ENCODE measurements around the gene DUOXA1.
"Not testable (repeated sequence)": the region's sequence is repeated elsewhere in the genome, so short reads cannot be mapped to it uniquely, and the experiment has no call there.

The DUOXA1 gene

GRCh38 chr15:45114076-45114750 lies 15.5 kb downstream of the DUOXA1 start, which contains the start of the genes DUOX2 and DUOXA2:
DUOX2 (minus strand) TSS chr15:45114172; CDS start chr15:45113411, 761 bp downstream.
DUOXA2 (plus strand) TSS chr15:45114326; CDS start chr15:45114606, 280 bp downstream.
- in situ Hi-C loops (cut with MboI; ENCODE audit: low sequenced_read_pairs) = no loop called here

DNA sequence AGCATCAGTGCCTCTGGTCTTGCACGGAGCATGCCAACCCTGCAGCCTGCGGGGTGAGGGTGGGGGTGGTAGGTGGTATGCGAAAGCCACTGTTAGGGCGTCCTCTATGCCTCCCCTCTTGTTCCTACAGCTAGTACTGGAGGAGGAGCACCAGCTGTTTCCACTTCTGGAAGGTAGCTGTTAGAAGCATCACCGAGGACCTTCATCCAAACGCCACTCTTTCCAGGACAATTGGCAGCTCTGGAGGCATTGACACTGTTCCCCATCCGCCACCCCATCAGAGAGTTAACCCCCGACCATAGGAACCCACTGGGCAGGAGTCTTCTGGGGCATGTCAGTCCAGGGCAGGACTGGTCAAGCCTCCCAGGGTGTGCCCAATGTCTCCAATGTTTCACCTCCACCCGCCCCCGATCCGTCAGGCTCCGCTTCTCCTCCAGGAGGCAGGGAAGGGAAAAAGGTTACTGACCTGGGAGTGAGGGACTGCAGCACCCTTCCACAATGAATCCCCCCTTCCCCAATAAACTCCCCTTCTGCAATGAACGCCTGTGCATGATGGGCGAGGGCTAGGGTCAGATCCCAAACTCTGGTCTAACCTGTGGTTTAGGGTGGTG lies 16.2 kb downstream of the DUOXA1 start:
- in situ Hi-C loops (cut with MboI; ENCODE audit: low sequenced_read_pairs) = no loop called here

- in situ Hi-C loops (cut with MboI; ENCODE audit: low sequenced_read_pairs) = no loop called here
These were observed 16.9 kb downstream of the DUOXA1 start for GRCh38 chr15:45112591-45113379.

GRCh38 chr15:45112143-45112590 lies 17.5 kb downstream of the DUOXA1 start:
- in situ Hi-C loops (cut with MboI; ENCODE audit: low sequenced_read_pairs) = no loop called here

DNA sequence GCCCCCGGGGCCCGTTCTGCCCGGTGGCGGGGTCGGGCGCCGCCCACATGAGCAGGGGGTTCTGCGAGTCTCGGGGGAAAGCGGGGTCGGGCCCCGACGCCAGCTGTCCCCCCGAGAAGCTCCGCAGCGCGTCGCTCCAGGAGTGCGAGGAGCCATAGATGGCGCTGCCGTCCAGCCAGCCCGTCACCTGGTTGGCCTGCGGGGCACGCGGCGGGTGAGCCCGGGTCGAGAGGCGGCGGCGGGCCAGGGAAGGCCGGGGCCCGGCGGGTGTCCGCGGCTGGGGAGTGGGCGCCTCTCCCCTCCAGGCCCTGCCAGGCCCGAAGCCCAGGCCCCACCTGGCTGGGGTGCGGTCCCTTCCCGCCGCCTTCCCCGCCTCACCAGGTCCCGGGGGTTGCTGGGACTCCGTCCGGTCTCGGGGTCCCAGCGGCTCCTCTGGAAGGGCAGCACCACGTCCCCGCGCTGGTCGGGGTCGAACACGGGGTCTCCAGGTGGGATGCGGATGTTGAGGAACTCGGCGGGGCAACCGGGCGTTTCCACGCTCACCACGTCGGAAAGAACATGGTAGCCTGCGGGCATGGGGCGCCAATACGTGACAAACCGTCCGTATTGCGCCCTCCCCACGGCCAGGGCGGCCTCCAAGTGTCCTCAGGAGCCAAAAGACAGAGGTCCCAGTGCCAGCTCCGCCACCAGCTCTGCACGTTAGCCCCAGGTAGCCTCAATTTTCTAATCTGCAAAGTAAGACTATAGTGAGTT lies 18.1 kb downstream of the DUOXA1 start:
- in situ Hi-C loops (cut with MboI; ENCODE audit: low sequenced_read_pairs) = no loop called here

- in situ Hi-C loops (cut with MboI; ENCODE audit: low sequenced_read_pairs) = no loop called here
These were observed 19.3 kb downstream of the DUOXA1 start for GRCh38 chr15:45110256-45110820.

DNA sequence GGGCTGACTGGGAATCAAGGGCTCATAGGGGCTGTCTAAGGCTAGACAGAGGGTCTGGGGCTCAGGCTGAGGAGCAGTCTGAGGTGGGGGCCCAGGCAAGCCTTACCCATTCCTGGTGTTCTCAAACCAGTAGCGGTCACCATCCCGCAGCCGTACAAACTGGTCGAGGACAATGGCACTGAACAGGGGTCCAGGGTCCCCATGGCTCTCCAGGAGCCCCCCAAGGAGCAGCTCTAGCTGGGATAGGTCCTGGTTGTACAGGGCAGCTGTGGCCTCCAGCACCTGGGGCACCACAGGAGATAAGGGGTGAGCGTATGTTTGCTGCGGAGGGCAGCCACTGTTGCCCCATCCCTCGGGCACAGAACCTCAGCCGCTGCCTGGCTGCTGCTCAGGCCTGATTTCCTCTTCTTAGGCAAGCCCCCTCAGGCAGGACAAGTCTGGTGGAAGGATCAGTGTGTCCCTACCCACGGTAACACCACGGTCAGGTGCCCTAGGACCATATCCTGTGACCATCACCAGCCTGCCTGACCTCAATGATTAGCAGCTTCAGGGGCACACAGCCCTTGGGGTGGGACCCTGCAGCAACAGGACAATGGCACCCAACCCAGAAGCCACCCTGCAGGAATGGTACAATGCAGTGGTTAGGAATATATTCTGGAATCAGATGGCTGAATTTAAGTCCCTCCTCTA lies 21.6 kb downstream of the DUOXA1 start:
- in situ Hi-C loops (cut with MboI; ENCODE audit: low sequenced_read_pairs) = no loop called here

GRCh38 chr15:45106002-45106790 lies 23.5 kb downstream of the DUOXA1 start:
- in situ Hi-C loops (cut with MboI; ENCODE audit: low sequenced_read_pairs) = no loop called here

DNA sequence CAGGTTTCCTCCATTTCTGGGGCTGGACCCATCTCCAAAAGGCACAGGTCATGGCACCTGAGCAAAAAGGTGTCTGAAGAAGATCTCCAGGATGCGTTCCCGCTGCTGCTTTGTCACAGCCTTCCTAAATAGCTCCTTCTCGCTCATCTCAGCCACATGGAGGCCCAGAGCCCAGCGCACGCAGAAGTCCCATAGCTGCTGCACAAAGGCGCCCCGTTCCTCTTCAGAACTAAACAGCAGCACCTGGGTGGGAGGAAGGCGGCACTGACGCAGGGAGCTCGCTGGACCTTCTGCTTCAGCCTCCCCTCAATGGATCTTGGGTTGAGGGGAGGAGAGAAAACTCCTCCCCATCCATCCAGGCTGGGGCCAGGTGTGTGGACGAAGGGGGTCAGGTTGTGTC lies 24.1 kb downstream of the DUOXA1 start:
- in situ Hi-C loops (cut with MboI; ENCODE audit: low sequenced_read_pairs) = no loop called here

DNA sequence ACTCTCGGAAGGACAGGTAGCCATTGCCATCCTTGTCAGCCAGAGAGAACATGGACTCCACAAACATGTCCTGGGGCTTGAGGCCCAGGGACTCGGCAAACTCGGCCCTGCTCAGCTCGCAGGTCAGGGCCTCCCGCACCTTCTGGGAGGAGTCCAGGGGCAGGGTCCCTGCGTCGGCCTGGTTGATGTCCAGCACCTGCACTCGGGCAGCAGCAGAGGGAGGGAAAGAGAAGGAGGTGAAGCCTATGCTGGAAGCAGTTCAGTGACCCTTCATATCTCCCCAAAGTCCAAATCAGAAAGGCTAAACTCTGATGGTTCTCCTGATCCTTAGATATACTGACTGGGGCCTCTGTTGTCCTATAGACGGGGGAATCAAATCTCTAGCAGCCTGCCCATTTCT lies 25.5 kb downstream of the DUOXA1 start:
- in situ Hi-C loops (cut with MboI; ENCODE audit: low sequenced_read_pairs) = not testable (repeated sequence)

- in situ Hi-C loops (cut with MboI; ENCODE audit: low sequenced_read_pairs) = no loop called here
These were observed 27.5 kb downstream of the DUOXA1 start for GRCh38 chr15:45102226-45102625.

GRCh38 chr15:45101749-45102148 lies 27.9 kb downstream of the DUOXA1 start:
- in situ Hi-C loops (cut with MboI; ENCODE audit: low sequenced_read_pairs) = no loop called here

GRCh38 chr15:45100884-45101625 lies 28.6 kb downstream of the DUOXA1 start:
- in situ Hi-C loops (cut with MboI; ENCODE audit: low sequenced_read_pairs) = no loop called here

DNA sequence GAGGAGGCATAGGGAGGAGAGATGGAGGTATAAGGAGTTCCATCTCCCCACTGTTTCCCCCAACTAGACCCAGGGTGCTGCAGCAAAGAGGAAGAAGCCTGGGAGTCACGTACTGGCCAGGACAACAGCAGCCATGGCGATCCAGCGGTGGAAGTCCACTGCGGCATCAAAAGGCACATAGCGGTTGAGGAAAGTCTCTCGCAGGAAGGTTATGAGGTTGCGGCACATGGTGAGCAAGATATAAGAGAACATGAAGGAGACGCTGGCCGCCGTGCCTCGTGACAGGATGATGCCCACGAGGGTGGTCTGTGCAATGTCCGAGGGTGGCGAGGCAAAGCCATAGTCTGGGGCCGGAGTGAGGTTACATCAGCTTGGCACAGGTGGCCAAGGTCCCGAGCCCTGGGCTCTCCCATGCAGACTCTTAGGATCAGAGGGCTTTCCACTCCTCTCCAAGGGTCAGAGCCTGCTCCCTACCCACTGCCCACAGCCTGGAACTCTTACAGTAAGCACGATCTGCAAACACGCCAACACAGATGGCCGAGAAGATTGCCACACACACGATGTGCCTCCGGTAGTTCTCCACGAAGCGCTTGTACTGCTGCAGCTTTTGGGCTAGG lies 30.0 kb downstream of the DUOXA1 start:
- in situ Hi-C loops (cut with MboI; ENCODE audit: low sequenced_read_pairs) = no loop called here

- in situ Hi-C loops (cut with MboI; ENCODE audit: low sequenced_read_pairs) = no loop called here
These were observed 32.2 kb downstream of the DUOXA1 start for GRCh38 chr15:45097466-45097865.

GRCh38 chr15:45095661-45096060 lies 34.0 kb downstream of the DUOXA1 start:
- in situ Hi-C loops (cut with MboI; ENCODE audit: low sequenced_read_pairs) = no loop called here

GRCh38 chr15:45094358-45094730 lies 35.3 kb downstream of the DUOXA1 start:
- in situ Hi-C loops (cut with MboI; ENCODE audit: low sequenced_read_pairs) = no loop called here
